ENCODE measurements around the gene SEMA4A.
"Not testable (repeated sequence)": the region's sequence is repeated elsewhere in the genome, so short reads cannot be mapped to it uniquely, and the experiment has no call there.

GRCh38 chr1:156181391-156181924 is 28.1 kb downstream of the SEMA4A start:
- TF ChIP-seq CTCF, POLR2A (IDR thresholded peaks at IDR 0.05): not testable (repeated sequence)
